ENCODE results near the gene KAZN.

Gene KAZN

GRCh38 chr1:14855268-14855667, 256.8 kb downstream of the KAZN start:
- DNase-seq (ENCODE audit: low read depth), result no peak

DNA sequence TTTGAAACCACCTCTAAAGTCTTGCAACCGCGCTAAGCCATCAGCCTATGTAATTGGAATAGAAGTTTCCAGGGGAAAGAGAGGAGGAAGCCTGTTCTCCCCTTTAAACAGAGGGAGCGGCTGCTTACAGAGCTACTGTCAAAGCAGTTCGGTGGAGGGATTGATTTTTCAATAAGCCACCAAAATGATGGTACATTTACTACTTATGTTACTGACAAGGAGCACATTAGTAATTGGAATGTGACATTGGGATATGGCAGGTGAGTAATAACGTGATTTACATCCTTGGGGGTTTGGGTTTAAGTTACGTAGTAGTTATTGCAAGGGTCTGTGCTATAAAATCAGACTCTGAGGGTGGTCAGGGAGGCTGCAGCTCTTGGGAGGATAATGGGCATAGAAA, 257.3 kb downstream of the KAZN start:
- DNase-seq (ENCODE audit: low read depth), result no peak

GRCh38 chr1:14857436-14858195, 259.1 kb downstream of the KAZN start:
- no peak for DNase-seq (ENCODE audit: low read depth)

DNA sequence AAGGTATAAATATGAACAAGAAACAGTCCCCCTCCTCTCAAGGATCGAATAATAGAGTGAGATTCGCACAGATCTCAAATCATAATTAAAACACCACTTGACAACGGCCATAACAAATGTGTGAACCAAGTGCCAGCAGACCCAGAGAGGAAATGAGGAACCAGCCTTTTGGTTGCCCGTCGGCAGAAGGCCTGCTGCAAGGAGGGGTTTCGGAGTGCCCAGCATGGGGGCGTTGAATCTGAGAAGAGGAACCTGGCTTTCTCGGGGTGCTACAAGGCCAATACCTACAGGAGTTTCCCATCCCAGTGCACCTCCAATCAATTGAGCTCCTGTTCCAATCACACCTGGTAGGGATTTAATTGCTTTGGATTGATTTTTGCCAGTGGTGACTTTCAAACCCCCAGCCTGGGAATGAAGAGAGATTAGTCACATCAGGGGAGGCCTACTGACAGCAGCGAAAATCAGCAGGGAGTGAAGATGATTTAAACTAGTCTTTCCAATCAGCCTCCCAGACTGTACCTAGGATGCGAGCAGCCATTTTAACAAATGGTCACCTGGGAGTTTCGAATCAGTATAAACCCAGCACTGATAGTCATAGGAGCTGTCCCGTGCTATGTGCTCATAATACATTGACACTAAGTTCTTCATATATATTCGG, 263.8 kb downstream of the KAZN start:
- no peak for DNase-seq (ENCODE audit: low read depth)

- no peak for DNase-seq (ENCODE audit: low read depth)
Measured at GRCh38 chr1:14865106-14865505, 266.6 kb downstream of the KAZN start.

GRCh38 chr1:14866911-14867612, 268.6 kb downstream of the KAZN start:
- no peak for DNase-seq (ENCODE audit: low read depth)

DNA sequence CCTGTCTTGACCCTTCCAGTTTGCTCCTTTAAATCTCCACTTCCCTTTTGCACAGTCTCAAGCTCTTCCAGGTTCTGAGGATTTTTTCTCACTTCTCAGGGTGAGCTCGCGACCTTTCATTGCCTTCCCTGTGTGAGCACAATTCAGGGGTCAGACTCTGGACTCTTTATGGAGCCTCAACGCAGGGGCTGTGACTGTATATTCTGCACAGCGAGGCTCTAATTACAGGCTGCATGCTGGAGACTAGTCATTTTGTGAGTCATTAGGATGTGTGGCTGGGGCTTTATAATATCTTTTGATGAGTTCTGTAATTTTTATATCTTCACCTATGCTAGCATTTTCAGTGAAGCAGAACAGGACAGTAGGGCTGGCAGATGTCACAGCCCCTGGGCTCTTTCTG, 270.7 kb downstream of the KAZN start:
- no peak for DNase-seq (ENCODE audit: low read depth)

- DNase-seq (ENCODE audit: low read depth), result no peak
Measured at GRCh38 chr1:14871218-14871970, 272.9 kb downstream of the KAZN start.

DNA sequence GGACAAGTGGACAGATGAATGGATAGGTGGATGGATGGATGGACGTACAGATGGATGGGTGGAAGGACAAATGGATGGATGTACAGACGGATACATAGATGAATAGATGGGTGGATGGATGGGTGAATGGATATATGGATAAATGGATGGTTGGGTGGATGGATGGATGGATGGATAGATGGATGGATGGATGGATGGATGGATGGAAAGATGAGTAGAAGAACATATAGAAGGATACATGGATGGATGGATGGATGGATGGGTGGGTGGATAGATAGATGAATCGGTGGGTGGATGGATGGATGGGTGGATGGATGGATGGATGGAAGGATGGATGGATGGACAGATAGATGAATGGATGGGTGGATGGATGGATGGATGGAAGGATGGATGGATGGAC, 274.3 kb downstream of the KAZN start:
- DNase-seq (ENCODE audit: low read depth), result no peak

DNA sequence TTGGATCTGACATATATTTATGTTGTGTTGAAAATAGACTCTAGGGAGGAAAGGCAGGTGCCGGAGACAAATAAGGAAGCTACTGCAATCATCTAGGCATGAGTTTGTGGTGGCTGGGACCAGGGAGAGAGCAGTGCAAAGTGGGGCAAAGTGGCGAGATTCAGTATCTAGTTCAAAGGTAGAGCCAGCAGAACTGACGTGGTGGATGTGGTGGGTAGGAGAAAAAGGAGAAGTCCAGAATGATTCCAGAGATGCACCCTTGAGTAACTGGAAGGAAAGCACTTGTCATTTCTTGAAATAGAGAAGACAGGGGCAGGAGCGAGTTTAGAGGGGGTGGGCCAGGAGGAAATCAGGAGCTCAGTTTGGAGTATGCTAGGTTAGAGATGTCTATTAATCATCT, 275.2 kb downstream of the KAZN start:
- DNase-seq (ENCODE audit: low read depth), result no peak

- no peak for DNase-seq (ENCODE audit: low read depth)
Measured at GRCh38 chr1:14875524-14876509, 277.3 kb downstream of the KAZN start.

DNA sequence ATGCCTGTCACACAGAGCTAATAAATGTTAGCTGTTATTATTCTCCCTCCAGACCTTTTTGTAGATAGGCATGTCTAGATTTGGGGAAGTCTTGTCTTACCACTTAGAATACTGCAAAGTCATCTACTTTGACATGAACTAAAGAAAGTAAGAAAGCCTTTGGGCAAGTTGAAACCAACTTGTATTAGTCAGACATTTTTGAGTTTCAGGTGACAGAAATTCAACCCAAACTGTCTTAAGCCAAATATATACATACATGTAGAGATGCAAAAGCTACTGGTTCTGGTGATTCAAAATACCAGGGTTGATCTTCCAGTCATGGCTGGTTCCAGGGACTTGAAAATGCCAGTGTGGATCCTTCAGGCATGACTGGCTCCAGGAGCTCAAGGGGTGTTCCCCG, 278.3 kb downstream of the KAZN start:
- DNase-seq (ENCODE audit: low read depth), result no peak

- DNase-seq (ENCODE audit: low read depth), result no peak
Measured at GRCh38 chr1:14877224-14877623, 278.7 kb downstream of the KAZN start.

DNA sequence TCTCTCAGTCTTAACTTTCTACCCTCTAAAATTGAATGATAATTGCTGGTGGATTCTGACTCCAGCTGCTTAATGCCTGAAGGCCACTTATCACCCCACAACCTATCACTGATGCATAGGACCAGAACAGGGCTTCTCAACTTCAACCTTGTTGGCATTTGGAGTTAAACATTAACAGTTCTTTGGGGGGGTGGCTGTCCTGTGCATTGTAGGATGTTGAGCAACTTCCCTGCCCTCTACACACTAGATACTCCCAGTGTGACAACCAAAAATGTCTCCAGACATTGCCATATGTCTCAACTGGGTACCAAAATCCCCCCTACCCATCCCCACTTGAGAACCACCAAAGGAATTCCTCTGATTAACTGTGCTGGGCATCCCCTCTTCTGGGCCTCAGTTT, 279.6 kb downstream of the KAZN start:
- no peak for DNase-seq (ENCODE audit: low read depth)

- DNase-seq (ENCODE audit: low read depth), result no peak
Measured at GRCh38 chr1:14878951-14879350, 280.5 kb downstream of the KAZN start.

- DNase-seq (ENCODE audit: low read depth), result no peak
Measured at GRCh38 chr1:14880456-14881316, 282.2 kb downstream of the KAZN start.

DNA sequence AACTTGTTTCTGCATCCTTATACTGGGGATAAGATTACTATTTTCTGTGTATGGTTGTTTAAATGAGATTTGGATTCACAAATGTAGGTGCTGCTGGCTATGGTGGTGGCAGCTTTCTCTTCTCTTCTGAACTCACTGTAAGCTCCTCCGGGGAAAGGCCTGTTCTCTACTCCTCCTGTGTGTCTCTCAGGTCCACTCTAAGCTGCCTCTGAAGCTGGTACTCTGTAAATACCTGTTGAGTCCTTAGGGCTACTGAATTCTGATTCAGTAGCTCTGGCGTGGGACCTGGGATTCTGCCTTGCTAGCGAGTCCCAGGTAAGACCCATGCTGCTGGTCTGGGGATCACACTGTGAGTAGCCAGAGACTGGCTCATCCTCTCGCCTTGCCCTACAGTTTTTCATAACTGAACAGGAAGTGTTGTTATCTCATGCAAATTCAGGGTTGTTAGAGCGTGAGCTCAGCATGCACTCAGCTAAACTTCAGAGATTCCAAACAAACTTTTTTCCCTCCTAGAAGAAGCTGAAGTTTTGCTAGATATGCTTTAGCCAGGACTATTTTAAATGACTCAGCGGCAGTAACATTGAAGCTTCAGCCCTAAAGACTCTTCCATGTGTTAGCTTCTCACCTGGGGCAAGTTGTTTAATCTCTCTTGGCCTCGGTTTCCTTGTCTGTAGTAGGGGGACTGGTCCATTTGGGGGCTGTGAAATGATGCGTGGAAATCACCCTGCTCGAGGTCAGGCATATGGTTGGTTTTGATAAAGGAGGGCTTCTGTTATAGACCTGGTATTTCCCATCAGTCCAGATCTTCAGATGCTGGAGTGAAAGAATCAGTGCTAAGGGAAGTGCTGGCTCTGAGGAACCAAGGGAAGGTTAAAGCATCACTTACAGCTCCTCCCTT, 283.5 kb downstream of the KAZN start:
- no peak for DNase-seq (ENCODE audit: low read depth)

DNA sequence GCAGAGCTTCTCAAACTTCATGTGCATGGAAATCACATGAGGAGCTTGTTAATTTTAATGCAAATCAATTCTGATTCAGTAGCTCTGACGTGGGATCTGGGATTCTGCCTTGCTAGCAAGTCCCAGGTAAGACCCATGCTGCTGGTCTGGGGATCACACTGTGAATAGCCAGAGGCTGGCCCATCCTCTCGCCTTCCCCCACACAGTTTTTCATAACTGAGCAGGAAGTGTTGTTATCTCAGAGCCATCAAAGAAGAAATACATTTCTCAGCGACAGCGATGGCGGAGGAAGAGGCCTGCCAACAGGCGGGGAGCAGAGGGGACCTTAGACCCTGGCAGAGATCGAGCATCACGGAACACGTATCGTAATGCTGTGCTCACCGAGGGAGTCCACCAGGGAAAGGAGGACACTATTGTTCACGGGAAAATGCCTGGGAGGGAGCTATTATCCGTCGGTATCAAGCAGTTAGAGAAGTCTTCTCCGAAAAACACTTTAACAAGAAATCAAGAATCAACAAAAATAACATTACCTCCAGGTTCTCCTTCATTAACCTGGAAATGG, 286.2 kb downstream of the KAZN start:
- DNase-seq (ENCODE audit: low read depth), result no peak

- no peak for DNase-seq (ENCODE audit: low read depth)
Measured at GRCh38 chr1:14887044-14887566, 288.6 kb downstream of the KAZN start.

Measured in activated T-helper 1 cell treated with Interleukin-2 at 50 U/mL for 16 hours (primary cell).